GOT3 (cell line): Measurements from ENCODE around the gene TALDO1.

Source experiments
- DNase-seq: peaks from one replicate; lab custom pipeline; 2025; ENCODE audit warnings: mixed read lengths; lab: John Stamatoyannopoulos, UW

The TALDO1 gene

DNA sequence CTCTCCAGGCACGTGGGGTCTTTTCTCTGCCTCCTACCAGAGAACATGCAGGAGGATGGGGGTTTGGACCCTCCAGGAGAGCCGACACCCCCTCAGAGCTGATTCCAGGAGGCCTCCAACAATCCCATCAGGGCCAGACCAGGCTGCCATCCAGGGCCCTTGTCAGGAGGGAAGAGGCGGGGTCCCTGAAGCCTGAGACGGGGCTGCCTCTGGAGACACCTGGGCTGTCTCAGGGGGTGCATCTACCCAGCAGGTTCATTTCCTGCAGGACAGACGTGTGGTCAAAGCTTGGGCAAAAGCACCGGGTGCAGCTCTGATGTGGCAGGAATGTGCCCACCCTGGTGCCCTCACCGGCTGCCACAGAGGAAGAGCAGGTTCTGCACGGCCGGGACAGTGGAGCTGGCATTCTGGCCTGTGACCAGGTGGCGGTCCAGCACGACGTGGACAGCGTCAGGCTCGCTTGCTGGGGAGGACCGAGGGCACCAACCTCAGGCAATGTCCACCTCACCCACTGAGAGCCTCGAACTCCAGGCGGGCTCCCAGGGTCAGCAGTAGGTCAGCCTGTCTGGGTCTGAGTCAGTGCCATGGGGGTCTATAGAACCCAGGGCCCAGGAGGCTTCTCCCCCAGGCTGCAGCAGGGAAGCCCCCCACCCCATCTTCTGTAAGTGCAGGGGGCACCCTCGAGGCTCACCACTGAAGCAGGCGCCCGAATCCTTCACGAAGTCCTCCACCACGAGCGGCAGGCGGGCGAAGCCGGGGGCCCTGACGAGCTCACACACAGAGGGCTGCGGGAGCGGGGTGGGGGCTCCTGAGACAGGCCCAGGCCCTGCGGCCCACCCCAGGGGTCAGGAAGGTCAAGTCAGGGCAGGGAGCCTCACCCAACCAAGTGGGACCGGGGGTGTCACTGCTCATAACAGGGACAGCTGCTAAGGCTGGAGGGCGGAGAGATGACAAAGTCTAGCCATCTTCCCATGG is 23.7 kb downstream of the TALDO1 start:
- DNase-seq = no peak

DNA sequence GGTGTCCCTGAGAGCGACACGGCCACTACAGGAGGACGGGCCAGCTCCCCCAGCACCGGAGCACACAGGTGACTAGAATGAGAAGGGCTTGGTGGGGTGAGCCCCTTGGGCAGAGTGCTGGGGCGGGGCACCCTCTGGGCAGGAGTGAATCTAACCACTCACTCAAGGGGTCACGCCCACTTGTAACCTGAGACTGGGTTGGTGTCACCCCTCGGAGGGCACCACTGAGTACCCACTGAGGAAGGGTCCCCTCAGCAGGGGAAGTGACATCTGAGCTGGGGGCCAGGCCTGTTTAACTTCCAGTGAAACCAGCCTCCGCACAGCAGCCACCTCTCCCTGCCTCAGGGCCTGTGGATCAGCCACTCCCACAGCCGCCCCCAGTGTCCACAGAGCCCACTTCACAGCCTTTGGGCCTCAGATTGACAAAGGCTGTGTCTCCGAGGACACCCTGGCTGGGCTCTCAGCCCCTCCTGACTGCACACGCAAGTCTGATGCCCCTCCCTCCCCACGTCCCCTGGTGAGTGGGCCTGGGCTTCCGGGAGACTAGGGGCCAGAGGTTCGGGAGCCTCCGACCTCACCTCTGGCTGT is 24.4 kb downstream of the TALDO1 start:
- DNase-seq = no peak

DNA sequence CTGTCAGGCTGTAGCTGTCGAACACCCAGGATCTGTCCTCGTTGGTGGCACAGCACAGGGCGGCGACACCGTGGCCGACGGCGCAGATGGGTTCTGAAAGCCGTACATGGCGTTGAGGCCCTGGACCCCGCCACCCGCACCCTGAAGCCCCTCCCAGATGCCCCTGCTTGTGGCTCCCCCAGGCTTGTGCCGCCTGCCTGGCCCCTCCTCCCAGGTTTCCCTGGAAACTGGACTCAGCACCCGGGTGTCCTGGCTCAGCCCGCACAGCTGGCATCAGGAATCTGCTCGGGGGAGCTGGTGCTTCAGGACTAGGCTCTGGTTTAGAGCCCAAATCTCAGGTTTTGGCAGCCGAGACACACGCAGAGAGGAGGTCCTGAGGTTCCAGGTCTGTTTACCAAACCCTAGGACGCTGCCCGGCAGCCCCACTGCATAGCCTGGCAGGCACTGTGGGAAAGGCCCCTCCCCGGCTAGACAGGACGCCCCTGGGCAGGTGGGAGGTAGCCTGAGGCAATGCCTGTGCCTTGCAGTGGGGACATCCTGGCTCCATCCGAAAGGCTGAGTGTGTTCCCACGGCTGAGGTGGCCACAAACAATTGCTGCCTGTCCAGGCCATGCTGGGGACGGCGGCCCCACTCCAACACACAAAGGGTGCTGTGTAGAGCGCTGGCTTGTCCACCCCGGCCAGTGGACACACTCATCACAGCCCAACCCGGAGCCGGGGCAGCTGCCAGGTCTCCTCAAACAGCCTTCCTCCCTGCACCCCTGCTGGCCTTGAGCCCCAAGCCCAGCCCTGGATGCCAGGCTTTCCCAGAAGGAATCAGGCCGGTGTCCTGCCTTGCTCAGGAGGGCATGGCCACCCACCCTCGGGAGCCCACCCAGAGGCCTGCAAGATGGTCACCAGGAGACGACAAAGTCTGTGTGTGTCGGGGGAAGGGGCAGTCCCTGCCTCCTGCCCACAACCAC is 25.4 kb downstream of the TALDO1 start:
- DNase-seq = no peak

DNA sequence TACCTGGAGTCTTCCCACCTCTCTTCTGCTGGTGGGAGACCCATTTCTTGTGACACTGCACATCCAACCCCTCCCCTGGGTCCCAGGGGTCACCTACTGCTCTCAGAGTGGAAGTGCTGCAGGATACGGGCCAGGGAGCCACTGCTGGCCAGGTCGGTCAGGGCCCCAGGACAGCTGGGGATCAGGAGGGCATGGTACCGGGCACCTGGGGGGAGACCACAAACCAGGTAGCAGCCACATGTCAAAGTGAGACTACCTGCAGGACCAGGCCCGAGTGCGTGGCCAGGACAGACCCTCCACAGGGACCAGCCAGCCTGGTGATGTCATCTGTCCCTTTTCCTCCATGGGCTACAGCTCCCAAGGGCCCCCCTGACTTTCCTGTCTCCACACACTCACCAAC is 26.2 kb downstream of the TALDO1 start:
- DNase-seq = no peak

DNA sequence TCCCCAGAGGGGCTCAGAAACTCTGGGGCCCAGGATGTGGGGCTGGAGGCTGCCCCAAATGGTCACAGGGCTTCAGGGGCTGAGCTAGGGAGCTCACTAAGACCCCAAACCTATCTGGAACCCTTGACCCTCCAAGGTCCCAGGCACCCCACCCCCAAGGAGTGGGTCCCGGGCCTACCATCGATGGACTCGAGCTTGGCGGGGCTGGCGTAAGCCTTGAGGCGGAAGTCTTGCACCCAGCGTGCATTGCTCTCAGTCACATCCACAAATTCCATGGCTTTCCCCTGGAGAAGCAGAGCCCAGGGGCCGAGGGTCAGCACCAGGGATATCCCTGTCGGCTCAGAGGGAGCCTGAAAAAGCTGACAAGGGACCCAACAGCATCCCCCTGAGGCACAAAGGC is 26.6 kb downstream of the TALDO1 start:
- DNase-seq = no peak

DNA sequence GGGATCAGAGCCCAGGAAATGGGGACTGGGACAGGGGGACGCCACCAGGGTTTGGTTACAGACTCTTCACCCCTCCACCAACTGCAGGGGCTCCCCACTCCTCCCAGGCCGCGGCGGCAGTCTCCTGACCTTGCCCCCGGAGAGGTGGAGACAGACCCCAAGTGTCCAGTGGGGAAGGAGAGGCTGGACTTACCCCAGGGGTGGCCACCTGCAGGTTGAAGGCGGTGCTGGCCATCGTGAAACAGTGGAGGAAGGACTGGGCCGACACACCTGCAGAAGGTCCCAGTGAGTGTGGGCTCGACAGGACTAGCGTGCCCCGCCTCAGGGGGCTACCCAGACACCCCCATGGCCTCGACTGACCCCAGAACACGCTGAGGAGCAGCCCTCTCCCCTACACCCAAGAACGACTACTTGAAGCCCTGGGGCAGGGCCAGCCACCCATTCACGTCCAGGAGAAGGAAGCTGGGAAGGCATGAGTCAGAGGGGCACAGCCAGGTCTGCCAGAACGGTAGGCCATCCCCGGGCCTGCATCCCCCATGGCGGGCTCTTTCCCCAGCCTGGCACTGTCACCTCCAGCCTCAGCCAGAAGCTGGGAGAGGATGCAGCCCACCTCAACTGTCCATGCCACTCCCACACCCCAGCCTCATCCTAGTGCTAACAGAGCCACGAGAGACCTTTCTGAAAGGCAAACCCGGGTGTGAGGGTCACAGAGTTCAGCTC is 27.8 kb downstream of the TALDO1 start:
- DNase-seq = no peak

DNA sequence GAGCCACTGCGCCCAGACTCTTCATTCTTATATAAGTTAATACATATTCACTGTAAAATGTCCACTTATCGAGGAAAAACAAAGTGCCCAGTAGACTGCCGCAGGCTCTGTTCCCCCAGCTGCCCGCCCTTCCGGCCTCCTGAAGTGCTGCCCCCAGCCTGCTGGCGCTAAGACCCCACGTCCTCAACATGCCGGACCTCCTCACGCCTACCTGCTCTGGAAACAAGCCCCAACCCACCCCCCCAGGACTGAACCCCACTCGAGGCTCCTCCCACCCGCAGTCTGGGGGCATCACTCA is 28.9 kb downstream of the TALDO1 start:
- DNase-seq = no peak

DNA sequence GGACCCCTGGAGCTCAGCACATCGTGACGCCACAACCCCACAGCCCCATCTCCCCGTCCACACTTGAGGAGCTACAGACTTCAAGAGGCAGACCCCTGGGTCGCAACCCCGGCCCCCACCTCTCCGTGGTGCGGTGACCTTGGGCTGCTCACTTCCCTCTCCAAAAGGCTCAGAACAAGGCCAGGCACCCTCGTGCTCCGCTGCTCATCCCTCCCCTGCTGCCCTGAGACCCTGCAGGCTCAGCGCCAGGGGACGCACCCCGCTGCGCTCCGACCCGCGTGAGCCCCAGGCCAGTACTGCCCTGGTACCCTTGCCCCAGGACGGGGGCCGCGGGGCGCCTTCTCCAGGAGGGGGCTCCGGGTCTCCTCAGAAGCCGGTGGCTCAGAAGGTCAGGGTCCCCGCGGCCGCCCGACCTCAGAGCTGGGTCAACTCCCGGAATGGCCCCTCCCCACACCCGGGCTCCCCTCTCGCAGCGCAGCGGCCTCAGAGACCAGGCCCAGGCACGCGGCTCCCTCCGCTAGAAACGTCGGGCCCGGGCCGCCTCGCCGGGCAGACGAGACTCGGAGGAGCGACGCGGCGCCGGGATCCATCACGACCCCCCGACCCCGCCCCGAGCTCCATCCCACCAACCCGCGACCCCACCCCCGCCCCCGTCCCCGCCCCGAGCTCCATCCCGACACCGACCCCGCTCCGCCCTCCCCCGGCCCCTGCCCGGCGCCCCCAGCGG is 29.5 kb downstream of the TALDO1 start:
- DNase-seq = no peak

DNA sequence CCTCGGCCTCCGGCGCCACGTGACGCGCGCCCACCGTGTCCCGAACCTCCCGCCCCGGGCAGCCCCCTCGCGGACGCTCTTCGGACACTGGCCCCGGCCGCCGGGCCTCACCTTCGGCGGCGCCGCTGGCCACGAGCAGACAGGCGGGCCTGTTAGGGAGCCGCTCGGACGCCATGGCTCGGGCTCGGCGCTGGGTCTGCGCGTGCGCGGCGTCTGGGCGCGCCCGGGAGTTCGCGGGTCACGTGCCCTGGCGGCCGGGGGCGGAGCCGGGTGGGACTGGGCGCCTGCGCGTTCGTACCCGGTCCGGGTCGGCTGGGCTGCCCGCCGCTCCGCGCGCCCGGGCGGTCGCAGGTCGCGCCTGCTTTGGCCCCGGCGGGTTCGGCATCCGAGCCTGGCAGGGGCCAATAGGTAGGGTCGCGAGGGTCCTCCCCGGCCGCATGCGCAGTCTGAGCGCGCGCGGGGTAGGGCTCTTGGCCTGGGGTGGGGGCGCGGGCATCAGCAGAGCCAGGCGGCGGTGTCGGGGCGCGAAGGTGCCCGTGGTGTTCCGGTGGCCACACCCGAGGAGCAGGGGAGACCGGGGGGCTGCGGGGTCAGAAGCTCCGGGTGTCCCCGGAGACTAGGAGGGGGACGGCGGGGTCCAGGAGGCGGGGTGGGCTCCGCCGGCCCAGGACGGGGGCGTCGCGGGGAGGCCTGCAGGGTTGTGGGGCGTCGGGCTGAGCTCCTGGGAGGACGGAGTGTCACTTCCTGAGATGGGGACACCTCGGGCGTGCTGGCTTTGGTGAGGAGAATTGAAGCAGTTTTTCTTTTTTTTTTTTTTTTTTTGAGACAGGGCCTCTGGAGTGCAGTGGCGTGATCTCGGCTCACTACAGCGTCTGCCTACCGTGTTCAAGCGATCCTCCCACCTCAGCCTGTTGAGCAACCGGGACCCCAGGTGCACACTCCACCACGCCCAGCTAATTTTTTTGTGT is 30.3 kb downstream of the TALDO1 start, which contains the start of gene GATD1:
Gene GATD1 (minus strand): TSS at position 200 of the 968 bp plus-strand sequence. CDS start 25 bp downstream, at position 175.
- peak; percentile 51 for DNase-seq

DNA sequence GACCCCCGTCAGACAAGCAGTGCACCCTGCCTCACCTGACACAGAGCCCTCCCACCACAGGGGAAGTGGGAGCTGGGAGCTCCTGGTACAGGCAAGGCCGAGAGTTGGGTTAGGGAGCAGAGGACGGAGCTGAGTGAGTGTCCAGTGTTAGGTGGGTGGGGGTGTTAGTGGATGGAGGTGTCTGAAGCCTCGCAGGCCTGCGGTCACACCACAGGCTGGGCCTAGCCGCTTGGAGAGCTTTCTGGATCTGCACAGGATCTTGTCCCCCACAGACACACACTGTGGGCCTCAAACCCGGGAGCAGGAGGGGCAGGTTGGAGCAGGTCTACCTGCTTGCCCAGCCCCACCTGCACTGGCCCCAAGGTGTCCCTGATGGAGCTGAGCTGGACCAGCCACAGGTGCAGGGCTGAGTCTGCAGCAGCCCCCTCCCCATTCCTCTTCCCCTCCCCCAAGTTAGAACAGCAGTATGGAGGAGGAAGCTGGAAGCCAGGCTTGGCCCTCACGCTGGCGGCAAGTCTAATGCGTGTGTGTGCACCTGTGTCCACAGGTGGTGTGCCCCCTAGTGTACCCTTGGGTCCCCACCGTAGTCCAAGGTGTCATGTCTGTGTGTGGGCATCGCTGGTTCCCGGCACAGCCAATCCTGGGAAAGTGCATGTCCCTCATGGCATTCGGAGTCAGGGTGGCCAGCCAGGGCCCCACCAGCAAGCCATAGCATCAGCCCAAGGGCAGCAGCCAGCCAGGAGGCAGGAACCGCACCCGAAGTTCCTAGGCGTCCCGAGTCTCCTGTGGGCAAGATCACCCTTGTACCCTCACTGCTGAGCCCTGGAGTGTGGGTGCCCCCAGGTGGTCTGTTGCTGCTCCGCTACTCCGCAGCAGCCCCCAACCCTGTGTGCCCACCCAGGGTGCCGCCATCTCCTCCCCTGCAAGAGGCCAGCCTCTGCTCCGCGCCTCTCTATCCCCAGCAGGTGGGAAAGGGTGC is 32.0 kb downstream of the TALDO1 start:
- DNase-seq = no peak

DNA sequence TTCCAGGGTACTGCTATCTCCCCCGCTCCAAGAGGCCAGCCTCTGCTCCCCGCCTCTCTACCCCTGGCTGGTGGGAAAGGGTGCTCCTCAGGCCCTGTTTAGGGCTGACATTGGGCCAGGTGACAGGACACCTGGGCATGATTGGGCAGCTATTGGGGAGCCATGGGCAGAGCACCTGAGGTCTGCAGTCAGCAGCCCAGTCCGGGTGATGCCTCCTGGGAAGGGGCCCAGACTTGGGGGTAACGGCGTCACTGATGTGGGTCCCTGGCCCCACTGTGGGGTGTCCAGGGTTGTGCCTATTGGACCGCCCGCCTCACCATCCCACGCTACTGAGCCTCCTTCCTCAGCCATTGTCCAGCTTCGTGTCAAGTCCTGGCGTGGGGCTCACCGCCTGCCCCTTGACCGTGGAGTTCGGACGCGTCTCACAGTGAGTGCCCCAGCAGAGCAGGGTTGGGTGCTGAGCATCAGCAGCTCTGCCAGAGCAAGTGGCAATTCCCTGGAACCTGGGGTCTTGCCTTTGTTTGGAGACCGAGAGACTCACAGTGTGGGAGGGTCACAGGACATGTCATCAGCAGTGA is 32.8 kb downstream of the TALDO1 start:
- no peak for DNase-seq

DNA sequence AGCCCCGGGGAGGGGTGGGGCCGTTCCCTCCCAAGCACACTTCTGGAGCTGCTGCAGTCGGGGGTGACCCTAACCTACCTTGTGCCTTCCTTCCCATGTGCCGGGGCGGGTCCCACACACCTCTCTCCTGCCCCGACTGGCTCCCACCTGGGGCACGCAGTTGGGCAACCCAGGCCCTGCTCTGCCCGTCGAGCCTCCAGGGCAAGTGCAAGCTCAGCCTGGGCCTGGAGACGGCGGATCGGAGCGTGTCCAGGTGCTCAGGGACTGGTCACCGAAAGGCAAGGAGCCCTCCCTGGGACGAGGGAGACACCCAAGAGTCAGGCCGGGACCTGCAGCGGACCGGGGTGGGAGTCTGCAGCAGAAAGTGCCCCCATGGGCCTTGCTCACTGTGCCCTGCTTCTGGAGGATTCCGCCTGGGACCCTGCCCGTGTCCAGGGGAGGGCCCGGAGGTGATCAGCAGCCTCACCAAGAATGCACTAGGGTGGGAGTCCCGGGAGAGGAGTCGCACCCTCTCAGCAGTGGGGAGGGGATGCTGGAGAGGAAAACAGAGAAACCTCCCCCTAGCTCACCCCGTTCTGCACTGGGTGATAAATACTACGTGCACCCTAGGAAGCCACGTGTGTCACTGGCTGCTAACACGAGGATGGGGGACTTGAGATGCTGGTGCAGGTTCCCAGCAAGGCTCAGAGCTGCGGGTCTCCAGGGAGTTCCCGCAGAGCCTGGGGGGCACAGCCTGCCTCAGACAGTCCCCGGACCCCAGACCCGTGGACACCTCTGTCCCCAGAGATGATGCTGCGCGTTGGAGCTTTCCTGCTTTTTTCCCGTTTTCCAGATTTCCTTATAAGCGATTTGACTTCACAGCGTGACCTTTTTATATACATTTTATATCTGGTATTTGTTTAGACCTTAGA is 35.3 kb downstream of the TALDO1 start:
- DNase-seq = no peak

DNA sequence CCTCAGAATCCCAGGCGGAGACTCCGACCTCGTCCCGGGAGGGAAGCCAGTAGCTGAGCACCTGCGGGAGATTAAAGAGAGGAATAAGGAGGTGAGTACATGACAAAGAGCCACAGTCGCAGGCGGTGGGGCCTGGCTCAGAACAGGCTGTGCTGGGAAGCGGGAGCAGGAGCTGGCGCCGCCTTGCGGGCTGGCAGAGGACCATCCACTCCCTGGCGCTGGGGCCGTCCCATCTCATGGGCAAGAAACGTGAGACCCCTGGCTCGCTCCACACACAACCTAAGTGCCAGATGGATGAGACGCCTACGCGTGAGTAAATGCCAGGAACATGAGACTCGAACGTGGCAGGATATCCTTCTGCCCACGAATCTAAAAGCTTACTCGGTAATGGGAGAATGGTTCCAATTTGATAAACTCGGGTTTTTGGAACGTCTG is 36.3 kb downstream of the TALDO1 start:
- DNase-seq = no peak

DNA sequence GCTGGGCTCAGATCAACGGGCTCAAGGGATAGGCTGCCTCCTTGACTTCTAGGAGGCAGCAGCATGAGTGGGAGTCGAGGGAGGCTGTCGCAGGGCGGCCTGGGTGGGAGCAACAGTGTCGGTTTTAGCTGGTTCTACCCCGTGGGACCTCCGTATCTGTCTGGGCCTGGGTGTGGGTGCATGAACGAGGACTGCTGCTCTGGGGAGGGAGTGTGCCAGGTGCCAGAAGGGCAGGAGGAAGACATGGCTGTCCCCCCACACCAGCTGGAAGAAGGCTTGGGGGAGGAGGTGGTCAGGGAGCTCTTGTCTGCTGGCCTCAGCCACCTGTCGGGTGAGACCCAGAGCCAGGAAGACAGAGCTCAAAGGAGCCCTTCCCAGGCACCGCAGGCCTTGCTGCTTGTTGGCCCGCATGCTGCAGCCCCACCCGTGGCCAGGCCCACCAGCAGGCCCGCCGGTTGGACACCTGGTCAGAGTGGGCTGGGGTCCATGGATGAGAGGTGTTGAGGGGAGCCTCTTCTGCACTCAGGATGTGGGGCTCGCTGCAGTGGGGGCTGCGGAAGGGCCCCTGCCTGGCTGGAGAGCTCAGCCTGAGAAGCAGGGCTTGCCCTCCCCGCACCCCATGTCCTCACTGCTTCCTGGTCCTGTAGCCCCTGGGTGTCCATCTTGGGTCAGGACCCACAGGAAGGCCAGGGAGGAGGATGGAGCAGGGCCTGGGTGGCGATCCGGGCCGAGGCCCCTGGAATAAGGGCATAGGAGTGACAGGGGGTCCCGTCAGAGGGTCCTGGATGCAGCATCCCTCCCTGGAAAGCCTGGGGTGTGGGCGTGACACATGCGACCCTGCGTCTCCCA is 39.2 kb downstream of the TALDO1 start:
- no peak for DNase-seq

DNA sequence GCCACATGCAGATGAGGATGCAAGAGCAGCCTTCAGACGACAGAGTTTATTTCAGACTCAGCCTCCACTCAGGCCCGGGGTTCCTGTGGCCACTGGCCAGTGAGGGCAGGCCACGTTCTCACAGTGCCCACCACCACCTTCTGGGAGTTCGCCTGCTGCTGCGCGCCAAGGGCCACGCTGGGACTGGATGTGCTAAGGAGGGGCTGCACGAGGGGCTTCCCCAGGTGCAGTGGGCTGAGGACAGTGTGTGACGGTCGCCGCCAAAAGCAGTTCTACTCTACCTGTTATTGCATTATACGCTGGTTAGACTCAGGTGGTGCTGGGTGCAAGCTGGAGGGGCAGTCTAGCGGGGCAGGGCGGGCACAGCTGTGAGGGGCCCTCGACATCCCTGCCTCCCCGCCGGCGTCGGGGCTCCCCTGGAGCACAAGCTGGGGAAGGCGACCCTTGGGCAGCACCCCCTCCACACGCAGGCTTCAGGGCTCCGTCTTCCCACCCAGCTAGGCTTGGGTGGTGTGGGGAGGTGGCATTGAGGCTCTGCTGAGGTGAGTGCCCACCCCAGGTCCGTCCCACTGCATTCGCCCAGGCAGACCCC is 39.9 kb downstream of the TALDO1 start:
- DNase-seq = no peak
